SHP77 treated with DMSO at 0.1 percent for 48 hours (cell line): ENCODE measurements around the gene SPECC1L.
"Not testable (repeated sequence)": the region's sequence is repeated elsewhere in the genome, so short reads cannot be mapped to it uniquely, and the experiment has no call there.

Experiments
- DNase-seq: peaks from one replicate; lab custom pipeline; 2025; lab: John Stamatoyannopoulos, UW

The SPECC1L gene

GRCh38 chr22:24245584-24246561 is 24.8 kb upstream of the SPECC1L start:
- not testable (repeated sequence) for DNase-seq

- no peak for DNase-seq
These were observed 23.6 kb upstream of the SPECC1L start for GRCh38 chr22:24247011-24247507.

GRCh38 chr22:24247564-24248344 is 22.9 kb upstream of the SPECC1L start:
- DNase-seq, result peak; percentile 38

- not testable (repeated sequence) for DNase-seq
These were observed 22.0 kb upstream of the SPECC1L start for GRCh38 chr22:24248611-24249010.

GRCh38 chr22:24249413-24249812 is 21.2 kb upstream of the SPECC1L start:
- DNase-seq, result not testable (repeated sequence)

- not testable (repeated sequence) for DNase-seq
These were observed 19.3 kb upstream of the SPECC1L start for GRCh38 chr22:24251286-24251685.

GRCh38 chr22:24253126-24253525 is 17.5 kb upstream of the SPECC1L start:
- not testable (repeated sequence) for DNase-seq

GRCh38 chr22:24256136-24256535 is 14.5 kb upstream of the SPECC1L start:
- DNase-seq, result not testable (repeated sequence)

- not testable (repeated sequence) for DNase-seq
These were observed 13.9 kb upstream of the SPECC1L start for GRCh38 chr22:24256736-24257135.

- peak; percentile 30 for DNase-seq
These were observed 11.2 kb upstream of the SPECC1L start for GRCh38 chr22:24259459-24259858.

- not testable (repeated sequence) for DNase-seq
These were observed 8.4 kb upstream of the SPECC1L start for GRCh38 chr22:24262185-24262749.

- not testable (repeated sequence) for DNase-seq
These were observed 7.2 kb upstream of the SPECC1L start for GRCh38 chr22:24263479-24263878.

GRCh38 chr22:24264329-24264896 is 6.2 kb upstream of the SPECC1L start:
- not testable (repeated sequence) for DNase-seq

- DNase-seq, result no peak
These were observed 4.9 kb upstream of the SPECC1L start for GRCh38 chr22:24265734-24266133.

- not testable (repeated sequence) for DNase-seq
These were observed 4.1 kb upstream of the SPECC1L start for GRCh38 chr22:24266495-24266894.

- DNase-seq, result no peak
These were observed 789 bp downstream of the SPECC1L start for GRCh38 chr22:24271386-24271854.

- DNase-seq, result not testable (repeated sequence)
These were observed 2.4 kb downstream of the SPECC1L start for GRCh38 chr22:24273031-24273430.

GRCh38 chr22:24273906-24274305 is 3.3 kb downstream of the SPECC1L start:
- DNase-seq, result not testable (repeated sequence)

- DNase-seq, result not testable (repeated sequence)
These were observed 4.2 kb downstream of the SPECC1L start for GRCh38 chr22:24274696-24275405.

- DNase-seq, result not testable (repeated sequence)
These were observed 9.7 kb downstream of the SPECC1L start for GRCh38 chr22:24280363-24280762.

GRCh38 chr22:24282401-24282800 is 11.8 kb downstream of the SPECC1L start:
- DNase-seq, result no peak
